ENCODE measurements around the gene FAM72C. TPM values are rescaled to one million over a fixed set of nuclear protein-coding genes. Genes with fewer than 3 reads are reported as not detected.
"Not testable (repeated sequence)": the region's sequence is repeated elsewhere in the genome, so short reads cannot be mapped to it uniquely, and the experiment has no call there.

The FAM72C gene
- total and polyA plus RNA-seq, 2 donors (not counting 1 experiment from before 2014, with no cell fraction given), result 0.77 to 0.83 TPM

DNA sequence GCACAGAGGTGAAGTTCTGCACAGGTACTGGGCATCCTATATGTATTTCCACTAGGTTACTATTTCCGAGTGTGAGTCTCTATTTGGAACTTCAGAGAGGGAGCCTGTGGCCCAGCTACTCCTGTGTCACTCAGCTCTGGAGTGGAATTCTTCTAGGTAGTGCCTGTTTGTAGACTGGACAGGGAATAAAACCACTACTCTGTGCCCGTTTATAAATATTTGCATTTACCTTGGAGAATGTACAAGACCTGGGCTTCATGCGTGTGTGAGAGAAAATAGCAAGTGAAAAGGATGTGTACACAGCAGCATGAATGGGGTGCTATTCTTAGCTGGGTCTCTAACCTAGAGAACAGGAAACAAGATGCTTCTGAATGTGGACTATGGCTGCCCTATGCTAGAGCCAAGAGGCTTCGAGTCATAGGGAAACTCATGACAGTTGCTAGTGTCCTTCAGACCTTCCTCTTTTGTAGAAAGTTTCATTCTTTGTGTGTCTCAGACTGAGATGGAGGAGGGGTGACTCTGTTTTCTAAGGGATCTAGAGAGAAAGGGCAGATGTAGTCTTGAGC lies 40.5 kb upstream of the FAM72C start:
- not testable (repeated sequence) for H3K27me3 ChIP-seq (ENCODE audit: control insufficient read depth, insufficient read depth, low read length); H4K20me1 ChIP-seq (ENCODE audit: control insufficient read depth, extremely low read depth, insufficient read depth, low read length); H2AFZ ChIP-seq (ENCODE audit: low read length); H3K79me2 ChIP-seq (ENCODE audit: control insufficient read depth, insufficient read depth, low read length); H3K4me1 ChIP-seq (ENCODE audit: control insufficient read depth, extremely low read depth, insufficient read depth, low read length); H3K4me3 ChIP-seq (replicated peaks in 1 of 4; ENCODE audit: control extremely low read depth in 1 of 4, insufficient read depth in 1 of 4, low read depth in 3 of 4, low read length in 4 of 4); H3K9ac ChIP-seq (ENCODE audit: insufficient read depth, low read length); H3K4me2 ChIP-seq (ENCODE audit: extremely low read depth, insufficient read depth, low read length); H3K36me3 ChIP-seq (ENCODE audit: control insufficient read depth, insufficient read depth, low read length); H3K9me3 ChIP-seq (ENCODE audit: control insufficient read depth, insufficient read depth, low read depth, low read length); H3K27ac ChIP-seq (ENCODE audit: insufficient read depth, low read length); DNase-seq (ENCODE audit: low read depth in 2 of 2)

DNA sequence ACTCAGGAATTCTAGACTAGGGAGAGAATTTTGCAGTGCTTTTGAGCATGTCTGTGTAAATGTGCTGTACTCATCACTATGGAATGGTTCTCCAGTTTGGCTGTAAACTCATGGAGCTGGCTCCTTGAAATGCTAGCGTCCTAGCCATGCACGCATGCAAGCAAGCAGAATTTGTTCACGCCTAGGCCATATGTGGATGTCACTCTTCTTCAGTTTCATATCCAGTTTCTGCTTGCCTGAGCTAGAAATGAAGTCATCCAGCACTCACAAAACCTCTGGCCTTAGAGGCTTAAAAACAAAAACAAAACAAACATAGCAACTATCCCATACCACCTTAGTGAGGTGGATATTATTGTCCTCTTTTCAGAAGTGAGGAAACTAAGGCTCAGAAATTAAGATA lies 37.6 kb upstream of the FAM72C start:
- H3K9me3 ChIP-seq (ENCODE audit: control insufficient read depth, insufficient read depth, low read depth, low read length); H3K27me3 ChIP-seq (ENCODE audit: control insufficient read depth, insufficient read depth, low read length); DNase-seq (ENCODE audit: low read depth in 2 of 2); H3K4me2 ChIP-seq (ENCODE audit: extremely low read depth, insufficient read depth, low read length); H4K20me1 ChIP-seq (ENCODE audit: control insufficient read depth, extremely low read depth, insufficient read depth, low read length); H3K27ac ChIP-seq (ENCODE audit: insufficient read depth, low read length); H3K4me1 ChIP-seq (ENCODE audit: control insufficient read depth, extremely low read depth, insufficient read depth, low read length); H3K9ac ChIP-seq (ENCODE audit: insufficient read depth, low read length); H3K79me2 ChIP-seq (ENCODE audit: control insufficient read depth, insufficient read depth, low read length); H3K4me3 ChIP-seq (replicated peaks in 1 of 4; ENCODE audit: control extremely low read depth in 1 of 4, insufficient read depth in 1 of 4, low read depth in 3 of 4, low read length in 4 of 4); H3K36me3 ChIP-seq (ENCODE audit: control insufficient read depth, insufficient read depth, low read length); H2AFZ ChIP-seq (ENCODE audit: low read length): not testable (repeated sequence)

DNA sequence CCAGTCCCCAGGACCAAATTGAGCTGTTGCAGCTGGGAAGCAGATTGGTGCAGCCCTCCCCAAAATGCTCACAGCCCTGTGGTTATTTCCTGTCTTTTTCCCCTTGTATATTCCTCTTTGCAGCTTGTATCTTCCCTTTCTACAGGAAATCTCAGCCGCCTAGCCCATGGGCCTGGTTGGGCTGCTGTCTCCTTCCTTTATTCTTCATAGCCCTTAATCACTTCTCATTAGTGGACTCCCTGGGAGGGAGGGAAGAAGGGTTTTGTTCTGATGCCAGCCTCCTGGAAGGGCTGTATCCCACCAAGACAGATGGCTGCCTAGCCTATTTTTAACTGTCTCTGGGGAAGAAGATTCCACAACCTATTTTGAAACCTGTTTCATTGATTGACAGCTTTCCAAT lies 32.5 kb upstream of the FAM72C start:
- H2AFZ ChIP-seq (ENCODE audit: low read length); H3K27ac ChIP-seq (ENCODE audit: insufficient read depth, low read length); H3K4me3 ChIP-seq (replicated peaks in 1 of 4; ENCODE audit: control extremely low read depth in 1 of 4, insufficient read depth in 1 of 4, low read depth in 3 of 4, low read length in 4 of 4); H3K9me3 ChIP-seq (ENCODE audit: control insufficient read depth, insufficient read depth, low read depth, low read length); H4K20me1 ChIP-seq (ENCODE audit: control insufficient read depth, extremely low read depth, insufficient read depth, low read length); DNase-seq (ENCODE audit: low read depth in 2 of 2); H3K27me3 ChIP-seq (ENCODE audit: control insufficient read depth, insufficient read depth, low read length); H3K79me2 ChIP-seq (ENCODE audit: control insufficient read depth, insufficient read depth, low read length); H3K4me1 ChIP-seq (ENCODE audit: control insufficient read depth, extremely low read depth, insufficient read depth, low read length); H3K36me3 ChIP-seq (ENCODE audit: control insufficient read depth, insufficient read depth, low read length); H3K9ac ChIP-seq (ENCODE audit: insufficient read depth, low read length); H3K4me2 ChIP-seq (ENCODE audit: extremely low read depth, insufficient read depth, low read length): not testable (repeated sequence)

DNA sequence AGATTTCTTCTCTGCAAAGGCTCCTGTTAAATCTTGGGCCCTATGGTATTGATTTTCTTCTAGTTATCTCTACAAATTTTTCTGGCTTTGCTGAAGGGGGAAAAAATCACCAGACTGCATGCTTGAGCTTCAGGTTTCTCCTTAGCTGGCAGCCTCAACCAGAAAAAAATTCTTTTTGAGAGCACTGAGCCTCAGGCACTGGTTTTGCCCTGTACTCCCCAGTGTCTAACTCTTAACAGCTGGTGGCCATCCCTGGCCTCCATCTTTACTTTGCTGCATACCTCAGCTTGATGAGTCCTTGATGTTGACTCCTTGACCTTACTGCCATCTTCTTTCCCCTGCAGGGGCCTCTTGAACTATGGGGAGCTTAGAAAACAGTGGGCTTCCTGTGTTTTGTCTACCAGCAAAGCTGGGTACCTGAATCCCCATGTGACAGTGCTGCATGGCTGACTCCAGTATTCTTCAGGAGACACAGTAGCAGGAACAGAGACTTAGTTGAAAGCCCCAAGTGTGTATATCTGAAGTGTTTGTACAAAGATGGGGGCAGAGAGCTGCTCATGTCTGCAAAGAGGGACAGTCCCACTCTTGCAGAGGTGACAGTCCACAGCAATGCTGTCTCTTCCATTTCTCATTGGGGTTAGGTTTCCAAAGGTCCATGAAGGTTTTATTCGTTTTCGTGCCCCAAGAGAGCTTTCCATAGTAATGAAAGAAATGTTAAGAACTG lies 31.7 kb upstream of the FAM72C start:
- H3K9ac ChIP-seq (ENCODE audit: insufficient read depth, low read length); H3K27ac ChIP-seq (ENCODE audit: insufficient read depth, low read length); H2AFZ ChIP-seq (ENCODE audit: low read length); H3K9me3 ChIP-seq (ENCODE audit: control insufficient read depth, insufficient read depth, low read depth, low read length); H4K20me1 ChIP-seq (ENCODE audit: control insufficient read depth, extremely low read depth, insufficient read depth, low read length); H3K4me1 ChIP-seq (ENCODE audit: control insufficient read depth, extremely low read depth, insufficient read depth, low read length); H3K79me2 ChIP-seq (ENCODE audit: control insufficient read depth, insufficient read depth, low read length); H3K27me3 ChIP-seq (ENCODE audit: control insufficient read depth, insufficient read depth, low read length); DNase-seq (ENCODE audit: low read depth in 2 of 2); H3K4me2 ChIP-seq (ENCODE audit: extremely low read depth, insufficient read depth, low read length); H3K36me3 ChIP-seq (ENCODE audit: control insufficient read depth, insufficient read depth, low read length); H3K4me3 ChIP-seq (replicated peaks in 1 of 4; ENCODE audit: control extremely low read depth in 1 of 4, insufficient read depth in 1 of 4, low read depth in 3 of 4, low read length in 4 of 4): not testable (repeated sequence)

DNA sequence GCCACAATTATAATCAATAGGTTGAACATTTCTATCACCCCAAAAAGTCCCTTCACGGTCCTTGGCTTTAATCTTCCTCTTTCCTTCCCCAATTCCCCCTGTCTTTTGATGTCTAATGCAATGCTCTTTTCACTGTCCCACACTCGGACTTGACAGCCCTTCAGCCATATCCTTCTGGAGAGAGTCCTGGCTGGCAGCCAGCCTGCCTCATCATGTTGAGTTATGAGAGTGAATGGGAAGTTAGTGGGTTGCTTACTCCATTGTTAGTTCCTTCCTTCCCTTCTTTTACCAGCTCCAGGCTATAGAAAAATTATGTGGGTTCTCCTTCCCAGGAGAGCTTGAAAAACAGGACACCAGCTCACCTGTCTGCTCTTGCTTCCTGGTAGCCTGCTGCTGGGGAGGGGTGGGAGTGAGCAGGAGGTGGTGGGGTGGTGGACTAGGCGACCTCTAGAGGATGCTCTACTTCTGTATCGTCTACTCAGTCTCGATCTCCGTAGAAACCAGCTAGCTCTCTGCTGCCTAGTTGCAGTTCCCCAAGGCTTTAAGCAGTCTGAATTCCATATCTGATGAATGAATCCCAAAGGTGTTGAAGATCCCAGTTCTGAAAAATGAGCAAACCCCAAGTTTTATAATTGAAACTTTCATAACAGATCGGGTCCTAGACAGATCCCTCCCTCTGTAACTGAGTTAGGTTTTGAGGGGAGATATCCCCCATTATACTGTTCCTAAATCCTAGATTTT lies 30.5 kb upstream of the FAM72C start:
- not testable (repeated sequence) for H3K4me1 ChIP-seq (ENCODE audit: control insufficient read depth, extremely low read depth, insufficient read depth, low read length); H3K4me2 ChIP-seq (ENCODE audit: extremely low read depth, insufficient read depth, low read length); DNase-seq (ENCODE audit: low read depth in 2 of 2); H3K36me3 ChIP-seq (ENCODE audit: control insufficient read depth, insufficient read depth, low read length); H3K9ac ChIP-seq (ENCODE audit: insufficient read depth, low read length); H2AFZ ChIP-seq (ENCODE audit: low read length); H3K79me2 ChIP-seq (ENCODE audit: control insufficient read depth, insufficient read depth, low read length); H4K20me1 ChIP-seq (ENCODE audit: control insufficient read depth, extremely low read depth, insufficient read depth, low read length); H3K27ac ChIP-seq (ENCODE audit: insufficient read depth, low read length); H3K27me3 ChIP-seq (ENCODE audit: control insufficient read depth, insufficient read depth, low read length); H3K4me3 ChIP-seq (replicated peaks in 1 of 4; ENCODE audit: control extremely low read depth in 1 of 4, insufficient read depth in 1 of 4, low read depth in 3 of 4, low read length in 4 of 4); H3K9me3 ChIP-seq (ENCODE audit: control insufficient read depth, insufficient read depth, low read depth, low read length)

DNA sequence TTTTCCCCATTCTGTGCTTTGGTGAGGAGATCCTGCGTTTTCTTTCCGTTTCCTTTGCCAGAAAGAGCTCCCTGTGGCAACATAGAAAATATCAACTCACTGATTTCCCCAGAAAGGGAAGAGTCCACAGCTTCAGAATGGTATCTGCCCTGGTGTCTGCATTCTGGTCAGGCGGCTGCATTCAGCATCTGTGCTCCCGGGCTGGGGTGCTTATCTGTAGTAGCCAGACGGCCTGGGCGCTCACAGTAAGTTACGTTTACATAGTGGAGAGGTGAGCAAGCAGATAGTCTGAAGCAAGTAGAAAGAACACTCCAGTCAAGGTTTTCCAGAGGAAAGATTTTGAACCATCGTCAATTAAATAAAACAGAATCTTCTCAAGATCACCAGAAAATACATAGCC lies 29.3 kb upstream of the FAM72C start:
- not testable (repeated sequence) for H2AFZ ChIP-seq (ENCODE audit: low read length); H3K9me3 ChIP-seq (ENCODE audit: control insufficient read depth, insufficient read depth, low read depth, low read length); H3K36me3 ChIP-seq (ENCODE audit: control insufficient read depth, insufficient read depth, low read length)

More for the DNA sequence above, 29.3 kb upstream of the FAM72C start:
- not testable (repeated sequence) for H3K9ac ChIP-seq (ENCODE audit: insufficient read depth, low read length); H3K4me1 ChIP-seq (ENCODE audit: control insufficient read depth, extremely low read depth, insufficient read depth, low read length); DNase-seq (ENCODE audit: low read depth in 2 of 2); H3K27me3 ChIP-seq (ENCODE audit: control insufficient read depth, insufficient read depth, low read length); H3K4me3 ChIP-seq (replicated peaks in 1 of 4; ENCODE audit: control extremely low read depth in 1 of 4, insufficient read depth in 1 of 4, low read depth in 3 of 4, low read length in 4 of 4); H3K79me2 ChIP-seq (ENCODE audit: control insufficient read depth, insufficient read depth, low read length); H3K4me2 ChIP-seq (ENCODE audit: extremely low read depth, insufficient read depth, low read length); H4K20me1 ChIP-seq (ENCODE audit: control insufficient read depth, extremely low read depth, insufficient read depth, low read length); H3K27ac ChIP-seq (ENCODE audit: insufficient read depth, low read length)
